Suprapubic skin (tissue), 4 donors: Measurements from ENCODE around the gene AHI1. TPM values are rescaled to one million over a fixed set of nuclear protein-coding genes. Genes with fewer than 3 reads are reported as not detected.

Experiments
- DNase-seq, 2 donors: peaks; one replicate each; pipeline ENCODE4 v3.0.0-alpha.2; 2019; ENCODE audit warnings: low spot score in 2 of 2
- H3K27ac ChIP-seq: fragments of 200-600 bp; sonication (generic); one replicate; pipeline ENCODE4 v1.5.1; 2019
- H3K27me3 ChIP-seq: fragments of 200-600 bp; sonication (generic); one replicate; pipeline ENCODE4 v1.5.1; 2019
- H3K36me3 ChIP-seq: fragments of 200-600 bp; sonication (generic); one replicate; pipeline ENCODE4 v1.5.1; 2019
- H3K4me1 ChIP-seq: fragments of 200-600 bp; sonication (generic); one replicate; pipeline ENCODE4 v1.5.1; 2019
- H3K4me3 ChIP-seq: fragments of 200-600 bp; sonication (generic); one replicate; pipeline ENCODE4 v1.5.1; 2019; ENCODE audit warnings: mild to moderate bottlenecking
- H3K9me3 ChIP-seq: fragments of 200-600 bp; sonication (generic); one replicate; pipeline ENCODE4 v1.5.1; 2019
- CTCF ChIP-seq, 2 donors: fragments of 200-600 bp in 1 of 2; fragments of 450-650 bp in 1 of 2; sonication (generic) in 1 of 2; IDR thresholded peaks; one replicate each; pipeline ENCODE4 v1.5.1; 2016 to 2019; ENCODE audit warnings: antibody characterized with exemption in 2 of 2, mild to moderate bottlenecking in 1 of 2, moderate library complexity in 1 of 2
- EP300 ChIP-seq: sonication (generic); formaldehyde crosslinking; IDR thresholded peaks from one replicate; pipeline ENCODE4 v1.6.1; 2017; ENCODE audit warnings: antibody characterized with exemption
- POLR2A ChIP-seq, 2 donors: fragments of 450-650 bp; IDR thresholded peaks; one replicate each; pipeline ENCODE4 v1.6.1; 2017; ENCODE audit warnings: antibody characterized with exemption in 2 of 2, mild to moderate bottlenecking in 2 of 2, moderate library complexity in 2 of 2
- POLR2AphosphoS5 ChIP-seq, 3 donors: sonication (generic); formaldehyde crosslinking; IDR thresholded peaks; one replicate each; pipeline ENCODE4 v1.6.1; 2017; ENCODE audit warnings: antibody characterized with exemption in 3 of 3
- WGBS: methylation state at CpG from one replicate; pipeline ENCODE4 v1.1.5; 2018; 5-methylcytosine and 5-hydroxymethylcytosine counted together
- total RNA-seq, 4 donors: library from RNA; depleted of rRNA; stranded (reverse); fragments of >200 nt; gene quantifications; one replicate each; pipeline ENCODE4 v1.1.0, GENCODE V29; 2016

Gene AHI1
- total RNA-seq, 4 donors from 2014 or later, result 12.1 to 53.6 (median 19.2) TPM

- Histone ChIP-seq H3K9me3 (no peaks in the 10 kb centered on the region), H3K4me1 (peaks cover 14% of the 10 kb centered on the region), H3K27me3 (no peaks in the 10 kb centered on the region), H3K36me3 (no peaks in the 10 kb centered on the region), H3K4me3 (no peak overlapping the region), H3K27ac (no peak overlapping the region)
- TF ChIP-seq POLR2AphosphoS5 (IDR thresholded peaks at IDR 0.05), result no peak
- TF ChIP-seq EP300, result no peak
- no peak for TF ChIP-seq POLR2A (IDR thresholded peaks at IDR 0.05)
- no peak for TF ChIP-seq CTCF (IDR thresholded peaks at IDR 0.05)
- DNase-seq, result no peak
- WGBS, result 59% methylated on average over 5 of the region's 5 CpGs
These were observed 222.8 kb downstream of the AHI1 start for GRCh38 chr6:135274561-135275293.

GRCh38 chr6:135271626-135272025 lies 225.9 kb downstream of the AHI1 start:
- no peak for DNase-seq
- Histone ChIP-seq H3K27ac (peak overlapping the region; percentile 81), H3K9me3 (no peaks in the 10 kb centered on the region), H3K36me3 (no peaks in the 10 kb centered on the region), H3K4me3 (no peak overlapping the region), H3K4me1 (peaks cover 15% of the 10 kb centered on the region), H3K27me3 (no peaks in the 10 kb centered on the region)
- no peak for TF ChIP-seq POLR2A (IDR thresholded peaks at IDR 0.05)
- TF ChIP-seq POLR2AphosphoS5 (IDR thresholded peaks at IDR 0.05), result no peak
- no peak for TF ChIP-seq EP300
- TF ChIP-seq CTCF (IDR thresholded peaks at IDR 0.05), result no peak
- 67% methylated on average over 6 of the region's 6 CpGs for WGBS

- no peaks in the 10 kb centered on the region for H3K36me3 ChIP-seq
- 32% methylated on average over 9 of the region's 11 CpGs for WGBS
- no peak overlapping the region for H3K4me3 ChIP-seq
- H3K27me3 ChIP-seq, result no peaks in the 10 kb centered on the region
- peak overlapping the region; percentile 81 for H3K27ac ChIP-seq
- no peaks in the 10 kb centered on the region for H3K9me3 ChIP-seq
- peaks cover 15% of the 10 kb centered on the region for H3K4me1 ChIP-seq
- TF ChIP-seq CTCF (IDR thresholded peaks at IDR 0.05) (no peak), POLR2A (IDR thresholded peaks at IDR 0.05) (no peak), EP300 (no peak), POLR2AphosphoS5 (IDR thresholded peaks at IDR 0.05) (no peak)
- DNase-seq, result no peak
These were observed 226.6 kb downstream of the AHI1 start for GRCh38 chr6:135270676-135271536.

GRCh38 chr6:135269481-135269891 lies 228.1 kb downstream of the AHI1 start:
- WGBS, result 62% methylated on average over 1 of the region's 1 CpG
- H3K27me3 ChIP-seq, result no peaks in the 10 kb centered on the region
- H3K9me3 ChIP-seq, result no peaks in the 10 kb centered on the region
- DNase-seq, result no peak
- H3K36me3 ChIP-seq, result no peaks in the 10 kb centered on the region
- no peak overlapping the region for H3K4me3 ChIP-seq
- H3K27ac ChIP-seq, result no peak overlapping the region
- no peak for TF ChIP-seq POLR2A (IDR thresholded peaks at IDR 0.05)
- no peak for TF ChIP-seq EP300
- no peak for TF ChIP-seq CTCF (IDR thresholded peaks at IDR 0.05)
- TF ChIP-seq POLR2AphosphoS5 (IDR thresholded peaks at IDR 0.05), result no peak
- peaks cover 15% of the 10 kb centered on the region for H3K4me1 ChIP-seq

- H3K9me3 ChIP-seq, result no peaks in the 10 kb centered on the region
- 85% methylated on average over 3 of the region's 3 CpGs for WGBS
- H3K4me1 ChIP-seq, result peaks cover 15% of the 10 kb centered on the region
- H3K27ac ChIP-seq, result no peak overlapping the region
- TF ChIP-seq CTCF (IDR thresholded peaks at IDR 0.05), result no peak
- TF ChIP-seq POLR2A (IDR thresholded peaks at IDR 0.05), result no peak
- no peak for TF ChIP-seq EP300
- TF ChIP-seq POLR2AphosphoS5 (IDR thresholded peaks at IDR 0.05), result no peak
- no peaks in the 10 kb centered on the region for H3K27me3 ChIP-seq
- no peaks in the 10 kb centered on the region for H3K36me3 ChIP-seq
- no peak for DNase-seq
- no peak overlapping the region for H3K4me3 ChIP-seq
These were observed 228.8 kb downstream of the AHI1 start for GRCh38 chr6:135268740-135269139.
